Measurements from ENCODE around the gene ANKRD16. TPM values are rescaled to one million over a fixed set of nuclear protein-coding genes. Genes with fewer than 3 reads are reported as not detected.
A peak's percentile ranks its signal among the peaks of the same experiment; 100 is the strongest.

Gene ANKRD16
- total and polyA plus RNA-seq, 4 donors, result 10.1 to 15.5 (median 12.9) TPM

- no peak for DNase-seq (ENCODE audit: low read depth in 4 of 6, low spot score in 6 of 6)
- WGBS (ENCODE audit: insufficient coverage), result 81% methylated on average over 2 of the region's 5 CpGs
- H3K27me3 ChIP-seq (ENCODE audit: control insufficient read depth, insufficient read depth, low read length), result no peaks in the 10 kb centered on the region
- peaks cover 3% of the 10 kb centered on the region for H3K4me1 ChIP-seq (ENCODE audit: control insufficient read depth, insufficient read depth, low read length)
- H3K36me3 ChIP-seq (ENCODE audit: control insufficient read depth, insufficient read depth, low read length), result peaks cover 17% of the 10 kb centered on the region
- no peak overlapping the region for H3K4me3 ChIP-seq (ENCODE audit: low read depth, low read length)
- no peak overlapping the region for H3K27ac ChIP-seq (ENCODE audit: low read depth, low read length)
- peaks cover 2% of the 10 kb centered on the region for H3K9me3 ChIP-seq (ENCODE audit: control insufficient read depth, insufficient read depth, low read length)
Measured at GRCh38 chr10:5896208-5897052, 6.7 kb upstream of the ANKRD16 start.

DNA sequence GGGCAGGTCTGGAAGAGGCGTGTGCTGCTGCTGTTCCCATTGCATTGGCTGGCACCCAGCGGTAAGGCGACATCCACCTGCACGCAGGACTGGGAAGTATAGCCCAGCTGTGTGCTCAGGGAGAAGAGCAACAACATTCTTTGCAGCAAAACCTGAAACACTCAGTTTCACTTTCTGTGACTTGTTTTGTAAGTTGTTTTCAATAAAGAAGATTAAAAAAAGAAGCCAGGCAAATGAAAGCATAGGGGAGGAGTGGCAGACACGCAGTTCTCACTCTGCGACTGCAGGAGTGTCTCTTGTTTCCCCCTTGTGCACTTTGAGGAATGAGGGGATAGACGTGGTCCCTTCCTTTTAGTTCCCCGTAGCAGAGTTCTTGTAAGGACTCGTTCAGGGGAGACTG, 6.1 kb upstream of the ANKRD16 start:
- Histone ChIP-seq H3K9me3 (ENCODE audit: control insufficient read depth, insufficient read depth, low read length) (peaks cover 2% of the 10 kb centered on the region), H3K27ac (ENCODE audit: low read depth, low read length) (no peak overlapping the region), H3K4me1 (ENCODE audit: control insufficient read depth, insufficient read depth, low read length) (peaks cover 9% of the 10 kb centered on the region), H3K27me3 (ENCODE audit: control insufficient read depth, insufficient read depth, low read length) (no peaks in the 10 kb centered on the region), H3K36me3 (ENCODE audit: control insufficient read depth, insufficient read depth, low read length) (peaks cover 17% of the 10 kb centered on the region), H3K4me3 (ENCODE audit: low read depth, low read length) (no peak overlapping the region)
- 86% methylated on average over 6 of the region's 9 CpGs for WGBS (ENCODE audit: insufficient coverage)
- no peak for DNase-seq (ENCODE audit: low read depth in 4 of 6, low spot score in 6 of 6)

DNA sequence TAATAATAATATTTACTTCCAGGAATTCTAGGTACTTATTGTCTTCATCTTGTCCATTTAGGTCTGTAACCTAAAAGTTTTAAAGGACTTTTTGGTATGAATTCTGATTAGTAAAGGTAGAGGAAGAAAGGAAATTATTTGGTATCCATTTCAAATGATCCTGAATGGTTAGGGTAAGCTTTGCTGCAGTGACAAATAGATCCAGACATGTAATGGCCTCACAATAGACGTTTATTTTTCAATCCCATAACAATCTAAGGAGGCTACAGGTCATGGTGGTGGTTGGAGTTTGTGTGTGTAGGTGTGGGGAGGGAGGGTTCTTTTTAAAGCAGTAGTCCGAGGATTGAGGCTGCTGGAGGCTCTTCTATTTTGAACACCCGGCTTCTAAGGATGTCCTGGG, 5.7 kb upstream of the ANKRD16 start:
- 88% methylated on average over 1 of the region's 3 CpGs for WGBS (ENCODE audit: insufficient coverage)
- Histone ChIP-seq H3K27ac (ENCODE audit: low read depth, low read length) (no peak overlapping the region), H3K27me3 (ENCODE audit: control insufficient read depth, insufficient read depth, low read length) (no peaks in the 10 kb centered on the region), H3K4me1 (ENCODE audit: control insufficient read depth, insufficient read depth, low read length) (peaks cover 13% of the 10 kb centered on the region), H3K36me3 (ENCODE audit: control insufficient read depth, insufficient read depth, low read length) (peaks cover 17% of the 10 kb centered on the region), H3K4me3 (ENCODE audit: low read depth, low read length) (no peak overlapping the region), H3K9me3 (ENCODE audit: control insufficient read depth, insufficient read depth, low read length) (peaks cover 2% of the 10 kb centered on the region)
- no peak for DNase-seq (ENCODE audit: low read depth in 4 of 6, low spot score in 6 of 6)

DNA sequence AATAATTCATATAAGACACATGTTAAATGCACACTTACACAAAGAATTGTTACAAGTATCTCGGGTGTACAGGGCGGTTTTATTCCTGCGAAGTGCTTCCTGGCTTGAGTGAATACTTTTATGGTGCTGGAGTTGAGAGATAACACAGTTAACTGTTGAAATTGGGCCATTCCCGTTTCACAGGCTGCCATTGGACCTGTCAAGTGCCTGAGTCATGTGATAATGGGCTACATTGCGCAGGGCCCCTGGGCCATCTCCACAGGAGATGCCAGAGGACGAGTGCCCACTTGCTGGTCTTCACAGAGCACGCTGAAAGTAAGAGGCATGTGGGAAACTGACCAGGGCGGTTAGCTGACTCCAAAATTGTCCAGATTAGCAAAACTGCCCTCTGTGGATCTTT, 5.2 kb upstream of the ANKRD16 start:
- peaks cover 14% of the 10 kb centered on the region for H3K36me3 ChIP-seq (ENCODE audit: control insufficient read depth, insufficient read depth, low read length)
- peaks cover 13% of the 10 kb centered on the region for H3K4me1 ChIP-seq (ENCODE audit: control insufficient read depth, insufficient read depth, low read length)
- no peak overlapping the region for H3K27ac ChIP-seq (ENCODE audit: low read depth, low read length)
- H3K27me3 ChIP-seq (ENCODE audit: control insufficient read depth, insufficient read depth, low read length), result no peaks in the 10 kb centered on the region
- peaks cover 2% of the 10 kb centered on the region for H3K9me3 ChIP-seq (ENCODE audit: control insufficient read depth, insufficient read depth, low read length)
- WGBS (ENCODE audit: insufficient coverage), result 90% methylated on average over 7 of the region's 8 CpGs
- H3K4me3 ChIP-seq (ENCODE audit: low read depth, low read length), result no peak overlapping the region
- DNase-seq (ENCODE audit: low read depth in 4 of 6, low spot score in 6 of 6), result no peak

DNA sequence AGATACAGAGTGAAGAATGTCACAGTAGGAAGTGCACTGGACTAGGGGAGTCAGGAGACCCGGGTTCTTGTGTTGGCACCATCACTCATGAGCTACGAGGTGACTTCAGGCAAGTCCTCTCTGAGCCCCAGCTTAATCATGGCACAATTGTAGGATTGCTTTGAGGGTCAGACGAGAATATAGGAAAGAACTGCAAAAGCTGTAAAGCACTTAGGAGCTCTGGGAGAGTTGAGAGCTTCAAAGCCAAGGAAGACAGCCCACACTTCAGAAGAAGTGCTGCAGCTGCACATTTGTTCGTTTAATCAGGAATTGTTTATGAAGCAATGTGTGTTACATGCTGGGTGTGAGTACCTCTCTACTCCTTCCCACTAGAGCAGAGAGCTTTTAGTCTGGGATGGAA, 4.7 kb upstream of the ANKRD16 start:
- Histone ChIP-seq H3K27ac (ENCODE audit: low read depth, low read length) (no peak overlapping the region), H3K9me3 (ENCODE audit: control insufficient read depth, insufficient read depth, low read length) (peaks cover 2% of the 10 kb centered on the region), H3K4me3 (ENCODE audit: low read depth, low read length) (no peak overlapping the region), H3K36me3 (ENCODE audit: control insufficient read depth, insufficient read depth, low read length) (peaks cover 14% of the 10 kb centered on the region), H3K4me1 (ENCODE audit: control insufficient read depth, insufficient read depth, low read length) (peaks cover 13% of the 10 kb centered on the region), H3K27me3 (ENCODE audit: control insufficient read depth, insufficient read depth, low read length) (no peaks in the 10 kb centered on the region)
- DNase-seq (ENCODE audit: low read depth in 4 of 6, low spot score in 6 of 6), result no peak
- WGBS (ENCODE audit: insufficient coverage), result 91% methylated on average over 2 of the region's 4 CpGs

DNA sequence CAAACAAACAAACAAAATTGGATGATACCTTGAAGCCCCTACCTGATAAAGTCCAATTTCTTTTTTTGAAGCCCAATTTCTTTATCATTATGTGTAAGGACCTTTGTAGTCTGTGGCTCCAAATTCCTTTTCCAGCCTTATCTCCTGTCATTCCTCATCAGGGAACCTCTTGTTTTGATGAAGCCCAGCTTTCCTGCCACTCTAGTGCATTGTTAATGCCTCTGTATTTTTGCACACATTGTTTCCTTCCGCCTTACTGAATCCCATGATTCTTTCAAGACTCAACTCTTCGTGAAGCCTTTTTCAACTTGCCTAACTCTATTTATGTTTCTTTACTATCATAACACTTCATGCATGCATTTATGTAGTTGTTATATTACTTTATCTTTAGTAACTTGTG, 3.6 kb upstream of the ANKRD16 start:
- Histone ChIP-seq H3K9me3 (ENCODE audit: control insufficient read depth, insufficient read depth, low read length) (peaks cover 2% of the 10 kb centered on the region), H3K4me1 (ENCODE audit: control insufficient read depth, insufficient read depth, low read length) (peaks cover 19% of the 10 kb centered on the region), H3K27ac (ENCODE audit: low read depth, low read length) (no peak overlapping the region), H3K4me3 (ENCODE audit: low read depth, low read length) (no peak overlapping the region), H3K36me3 (ENCODE audit: control insufficient read depth, insufficient read depth, low read length) (peaks cover 14% of the 10 kb centered on the region), H3K27me3 (ENCODE audit: control insufficient read depth, insufficient read depth, low read length) (no peaks in the 10 kb centered on the region)
- 100% methylated on average over 1 of the region's 2 CpGs for WGBS (ENCODE audit: insufficient coverage)
- no peak for DNase-seq (ENCODE audit: low read depth in 4 of 6, low spot score in 6 of 6)

- Histone ChIP-seq H3K27me3 (ENCODE audit: control insufficient read depth, insufficient read depth, low read length) (no peaks in the 10 kb centered on the region), H3K9me3 (ENCODE audit: control insufficient read depth, insufficient read depth, low read length) (no peaks in the 10 kb centered on the region), H3K4me3 (ENCODE audit: low read depth, low read length) (no peak overlapping the region), H3K27ac (ENCODE audit: low read depth, low read length) (no peak overlapping the region), H3K36me3 (ENCODE audit: control insufficient read depth, insufficient read depth, low read length) (peaks cover 14% of the 10 kb centered on the region), H3K4me1 (ENCODE audit: control insufficient read depth, insufficient read depth, low read length) (peaks cover 25% of the 10 kb centered on the region)
- no peak for DNase-seq (ENCODE audit: low read depth in 4 of 6, low spot score in 6 of 6)
- 87% methylated on average over 6 of the region's 8 CpGs for WGBS (ENCODE audit: insufficient coverage)
Measured at GRCh38 chr10:5892007-5892406, 2.3 kb upstream of the ANKRD16 start.

DNA sequence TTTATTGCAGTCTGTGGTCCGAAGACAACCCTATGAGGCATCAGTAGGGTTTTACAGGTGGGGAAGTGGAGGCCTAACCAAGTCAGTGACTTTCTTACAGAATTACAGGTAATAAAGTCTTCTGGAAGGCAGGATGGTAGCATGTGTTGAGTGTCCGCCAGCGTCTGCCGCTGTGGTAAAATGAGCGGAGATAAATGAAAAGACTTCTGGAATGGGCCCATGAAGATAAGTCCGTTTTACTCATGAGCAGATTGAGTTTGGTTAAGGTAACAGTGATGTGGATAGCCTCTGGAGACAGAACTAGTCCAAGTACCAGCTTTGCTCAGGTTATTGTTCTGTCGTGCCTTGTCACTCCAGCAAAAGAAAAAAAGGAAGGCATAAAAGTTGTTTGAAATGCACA, 1.3 kb upstream of the ANKRD16 start:
- Histone ChIP-seq H3K9me3 (ENCODE audit: control insufficient read depth, insufficient read depth, low read length) (no peaks in the 10 kb centered on the region), H3K4me1 (ENCODE audit: control insufficient read depth, insufficient read depth, low read length) (peaks cover 25% of the 10 kb centered on the region), H3K4me3 (ENCODE audit: low read depth, low read length) (peak overlapping the region; percentile 69), H3K36me3 (ENCODE audit: control insufficient read depth, insufficient read depth, low read length) (peaks cover 14% of the 10 kb centered on the region), H3K27me3 (ENCODE audit: control insufficient read depth, insufficient read depth, low read length) (no peaks in the 10 kb centered on the region), H3K27ac (ENCODE audit: low read depth, low read length) (peak overlapping the region; percentile 57)
- 76% methylated on average over 7 of the region's 7 CpGs for WGBS (ENCODE audit: insufficient coverage)
- no peak for DNase-seq (ENCODE audit: low read depth in 4 of 6, low spot score in 6 of 6)

- WGBS (ENCODE audit: insufficient coverage), result 1% methylated on average over 40 of the region's 40 CpGs
- Histone ChIP-seq H3K27ac (ENCODE audit: low read depth, low read length) (peak overlapping the region; percentile 57), H3K9me3 (ENCODE audit: control insufficient read depth, insufficient read depth, low read length) (no peaks in the 10 kb centered on the region), H3K4me3 (ENCODE audit: low read depth, low read length) (peak overlapping the region; percentile 69), H3K36me3 (ENCODE audit: control insufficient read depth, insufficient read depth, low read length) (peaks cover 10% of the 10 kb centered on the region), H3K4me1 (ENCODE audit: control insufficient read depth, insufficient read depth, low read length) (peaks cover 25% of the 10 kb centered on the region), H3K27me3 (ENCODE audit: control insufficient read depth, insufficient read depth, low read length) (no peaks in the 10 kb centered on the region)
- DNase-seq (ENCODE audit: low read depth in 4 of 6, low spot score in 6 of 6), result peak in 2 of 6 donors; percentile 4 to 21
Measured at GRCh38 chr10:5890452-5890915, 791 bp upstream of the ANKRD16 start.

All from spinal cord (tissue), 10 donors.